Fibroblast of the aortic adventitia (primary cell): ENCODE data around the gene GET3. TPM values are rescaled to one million over a fixed set of nuclear protein-coding genes. Genes with fewer than 3 reads are reported as not detected.
A peak's percentile ranks its signal among the peaks of the same experiment; 100 is the strongest.

Experiments used
- DNase-seq: peaks from one replicate; pipeline ENCODE4 v3.0.0-alpha.2; 2010; ENCODE audit warnings: low read depth
- H3K4me3 ChIP-seq: 2 replicates; pipeline ENCODE4 v1.5.1; 2011; ENCODE audit warnings: low read depth, mild to moderate bottlenecking, control low read depth, low read length, moderate library complexity
- total RNA-seq: library from RNA; depleted of rRNA; stranded (reverse); fragments of >200 nt; gene quantifications from 2 replicates; pipeline ENCODE4 v1.2.3, GENCODE V29; 2012; ENCODE audit warnings: low replicate concordance
- TF ChIP-seq, protein P1 (sequence below): IDR thresholded peaks from 2 replicates; pipeline ENCODE4 v1.5.1; 2011; ENCODE audit warnings: mild to moderate bottlenecking, low read length, control low read depth, inconsistent platforms; ENCODE audit not compliant: insufficient read depth

Gene GET3
- total RNA-seq, 1 donor, result 84.5 TPM

DNA sequence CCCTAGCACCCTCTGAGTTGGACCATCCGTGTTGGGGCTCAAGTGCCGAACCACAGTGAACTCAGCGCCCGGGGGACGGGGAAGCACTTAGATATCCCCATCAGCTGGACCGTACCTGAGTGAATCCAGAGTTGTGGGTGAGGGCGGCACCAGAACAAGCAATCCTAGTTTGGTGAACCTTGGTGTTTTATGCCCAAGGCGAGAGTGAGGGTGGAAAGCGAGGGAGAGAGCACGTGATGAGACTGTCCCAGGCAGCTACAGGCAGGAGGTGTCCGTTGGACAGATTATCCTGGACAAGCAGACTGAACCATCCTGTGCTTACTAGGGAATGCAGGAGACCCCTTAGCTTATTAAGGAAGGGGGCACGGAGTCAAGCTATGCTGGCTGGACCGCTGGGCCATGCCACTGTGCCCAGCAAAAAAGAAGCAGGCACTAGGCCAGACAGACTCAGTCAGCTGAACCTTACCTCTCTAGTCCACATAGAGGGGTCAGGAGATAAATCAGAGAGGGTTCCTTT lies 596 bp downstream of the GET3 start:
- peak overlapping the region; percentile 99 for H3K4me3 ChIP-seq
- DNase-seq, result no peak
- TF ChIP-seq, protein P1, sequence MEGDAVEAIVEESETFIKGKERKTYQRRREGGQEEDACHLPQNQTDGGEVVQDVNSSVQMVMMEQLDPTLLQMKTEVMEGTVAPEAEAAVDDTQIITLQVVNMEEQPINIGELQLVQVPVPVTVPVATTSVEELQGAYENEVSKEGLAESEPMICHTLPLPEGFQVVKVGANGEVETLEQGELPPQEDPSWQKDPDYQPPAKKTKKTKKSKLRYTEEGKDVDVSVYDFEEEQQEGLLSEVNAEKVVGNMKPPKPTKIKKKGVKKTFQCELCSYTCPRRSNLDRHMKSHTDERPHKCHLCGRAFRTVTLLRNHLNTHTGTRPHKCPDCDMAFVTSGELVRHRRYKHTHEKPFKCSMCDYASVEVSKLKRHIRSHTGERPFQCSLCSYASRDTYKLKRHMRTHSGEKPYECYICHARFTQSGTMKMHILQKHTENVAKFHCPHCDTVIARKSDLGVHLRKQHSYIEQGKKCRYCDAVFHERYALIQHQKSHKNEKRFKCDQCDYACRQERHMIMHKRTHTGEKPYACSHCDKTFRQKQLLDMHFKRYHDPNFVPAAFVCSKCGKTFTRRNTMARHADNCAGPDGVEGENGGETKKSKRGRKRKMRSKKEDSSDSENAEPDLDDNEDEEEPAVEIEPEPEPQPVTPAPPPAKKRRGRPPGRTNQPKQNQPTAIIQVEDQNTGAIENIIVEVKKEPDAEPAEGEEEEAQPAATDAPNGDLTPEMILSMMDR, result no peak

GRCh38 chr19:12745166-12745897 lies 8.0 kb downstream of the GET3 start:
- DNase-seq, result no peak
- TF ChIP-seq, protein P1, result no peak
- no peak overlapping the region for H3K4me3 ChIP-seq

- no peak overlapping the region for H3K4me3 ChIP-seq
- TF ChIP-seq, protein P1, result no peak
- DNase-seq, result no peak
These were observed 11.2 kb downstream of the GET3 start for GRCh38 chr19:12748489-12748888.

DNA sequence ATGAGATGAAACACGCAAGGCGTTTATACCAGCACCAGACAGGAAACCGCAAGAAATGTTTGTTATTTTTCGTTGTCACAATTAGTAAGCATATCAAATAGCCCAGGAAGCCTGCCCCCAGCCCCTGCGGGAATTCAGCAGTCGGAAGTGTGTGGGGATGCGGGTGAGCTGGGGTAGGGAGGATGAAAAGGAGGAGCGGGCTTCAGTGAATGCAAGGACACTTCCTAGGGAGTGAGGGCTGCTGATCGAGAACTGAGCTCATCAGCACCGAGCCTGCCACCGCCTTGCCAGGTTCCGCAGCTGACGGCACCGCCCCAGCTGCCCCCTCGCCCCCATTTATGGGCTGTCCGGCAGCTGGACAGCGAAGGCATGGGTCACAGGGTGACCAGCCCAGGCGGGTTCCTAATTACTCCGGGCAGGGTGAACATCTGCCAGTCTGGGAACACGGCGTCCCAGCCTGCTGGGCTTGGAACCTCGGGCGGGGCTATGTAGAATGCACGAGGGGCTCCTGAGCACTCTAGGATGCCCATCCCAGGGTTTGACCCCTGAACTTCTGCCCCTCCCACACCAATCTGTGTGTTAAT lies 12.7 kb downstream of the GET3 start:
- TF ChIP-seq, protein P1, result no peak
- no peak overlapping the region for H3K4me3 ChIP-seq
- DNase-seq, result no peak

GRCh38 chr19:12750851-12751250 lies 13.6 kb downstream of the GET3 start:
- no peak overlapping the region for H3K4me3 ChIP-seq
- no peak for DNase-seq
- TF ChIP-seq, protein P1, result no peak

DNA sequence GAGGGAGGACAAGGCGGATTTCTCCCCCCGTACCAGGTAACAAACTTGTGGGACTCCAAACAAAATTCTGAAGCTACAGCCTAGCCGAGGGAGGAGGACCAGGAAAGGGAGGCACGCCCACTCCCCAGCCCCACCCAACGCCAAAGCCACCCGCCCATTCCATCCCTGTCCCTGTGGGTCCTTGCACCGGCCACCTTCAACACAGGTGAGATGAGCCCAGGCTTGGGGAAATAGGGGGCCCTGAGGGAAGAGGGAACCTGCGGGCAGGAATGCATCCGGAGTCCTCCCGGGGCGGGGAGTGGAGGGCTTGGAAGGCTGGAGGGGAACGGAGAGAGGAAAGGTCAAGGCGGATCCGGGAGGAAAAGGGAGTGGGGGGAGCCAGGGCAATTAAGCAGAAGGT lies 14.3 kb downstream of the GET3 start, which contains the start of gene BEST2:
TSS of gene BEST2 (plus strand) at position 157 of the 400 bp plus-strand sequence. CDS start 802 bp downstream, outside the sequence.
- no peak within 1 kb of the TSS for H3K4me3 ChIP-seq
- DNase-seq, result no peak
- TF ChIP-seq, protein P1, result no peak
